Muscle of leg (tissue), 11 donors: Measurements from ENCODE around the gene SPATA7. TPM values are rescaled to one million over a fixed set of nuclear protein-coding genes. Genes with fewer than 3 reads are reported as not detected.
"Not testable (repeated sequence)": the region's sequence is repeated elsewhere in the genome, so short reads cannot be mapped to it uniquely, and the experiment has no call there.

Experiments used
- DNase-seq: peaks from one replicate; pipeline ENCODE4 v3.0.0; 2013
- H3K27ac ChIP-seq: one replicate; pipeline ENCODE4 v1.5.1; 2013; ENCODE audit warnings: mild to moderate bottlenecking, low read length, control low read depth
- H3K27me3 ChIP-seq: one replicate; pipeline ENCODE4 v1.6.1; 2013; ENCODE audit warnings: low read length; ENCODE audit not compliant: control insufficient read depth, insufficient read depth
- H3K36me3 ChIP-seq: one replicate; pipeline ENCODE4 v1.6.1; 2013; ENCODE audit warnings: low read length; ENCODE audit not compliant: control insufficient read depth, insufficient read depth
- H3K4me1 ChIP-seq: one replicate; pipeline ENCODE4 v1.6.1; 2013; ENCODE audit warnings: low read length; ENCODE audit not compliant: control insufficient read depth, insufficient read depth
- H3K4me3 ChIP-seq: one replicate; pipeline ENCODE4 v1.5.1; 2013; ENCODE audit warnings: low read length, control low read depth
- H3K9me3 ChIP-seq: replicated peaks from 2 replicates; pipeline ENCODE4 v1.6.1; 2013; ENCODE audit warnings: low read depth, low read length; ENCODE audit not compliant: control insufficient read depth
- WGBS: methylation state at CpG from one replicate; pipeline ENCODE4 v1.1.5; 2013; ENCODE audit warnings: missing lambda C conversion rate; ENCODE audit not compliant: insufficient coverage; 5-methylcytosine and 5-hydroxymethylcytosine counted together
- polyA plus RNA-seq, 8 donors: library from polyadenylated mRNA; unstranded; fragments of 120-200 nt; gene quantifications; one replicate each; pipeline versions ENCODE4 v1.2.1 to v1.2.3, GENCODE V29; 2013; ENCODE audit warnings: inconsistent platforms in 1 of 8, low replicate concordance in 1 of 8; ENCODE audit not compliant: insufficient read length in 8 of 8, insufficient read depth in 1 of 8
- total RNA-seq: library from RNA; stranded (reverse); fragments of 120-200 nt; gene quantifications from one replicate; pipeline ENCODE4 v1.2.4, GENCODE V29; 2013

SPATA7 gene
- total and polyA plus RNA-seq, 9 donors, result 9.6 to 13.6 (median 11.1) TPM

DNA sequence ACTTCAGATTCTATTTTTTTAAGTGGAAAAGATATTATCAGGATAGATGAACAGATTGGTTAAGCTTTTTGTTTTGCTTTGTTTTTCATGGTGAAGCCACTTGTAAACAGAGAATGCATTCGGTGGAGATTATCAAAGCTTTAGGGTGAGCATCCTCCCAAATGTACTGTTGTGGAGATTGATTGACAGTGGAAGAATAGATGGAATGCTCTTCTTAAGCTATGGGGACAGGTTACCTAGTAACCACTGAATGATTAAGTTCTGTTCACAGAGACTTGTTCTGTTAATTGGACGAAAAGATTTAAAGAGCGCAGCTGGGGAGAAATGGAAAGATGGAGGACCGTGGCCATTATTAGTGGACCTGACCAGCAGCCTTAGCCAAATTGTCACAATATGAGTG is 21.8 kb upstream of the SPATA7 start:
- 47% methylated on average over 2 of the region's 4 CpGs for WGBS
- no peak for DNase-seq
- no peaks in the 10 kb centered on the region for H3K4me1 ChIP-seq
- H3K27ac ChIP-seq, result no peak overlapping the region
- no peak overlapping the region for H3K4me3 ChIP-seq
- no peaks in the 10 kb centered on the region for H3K9me3 ChIP-seq
- H3K27me3 ChIP-seq, result no peaks in the 10 kb centered on the region
- H3K36me3 ChIP-seq, result no peaks in the 10 kb centered on the region

DNA sequence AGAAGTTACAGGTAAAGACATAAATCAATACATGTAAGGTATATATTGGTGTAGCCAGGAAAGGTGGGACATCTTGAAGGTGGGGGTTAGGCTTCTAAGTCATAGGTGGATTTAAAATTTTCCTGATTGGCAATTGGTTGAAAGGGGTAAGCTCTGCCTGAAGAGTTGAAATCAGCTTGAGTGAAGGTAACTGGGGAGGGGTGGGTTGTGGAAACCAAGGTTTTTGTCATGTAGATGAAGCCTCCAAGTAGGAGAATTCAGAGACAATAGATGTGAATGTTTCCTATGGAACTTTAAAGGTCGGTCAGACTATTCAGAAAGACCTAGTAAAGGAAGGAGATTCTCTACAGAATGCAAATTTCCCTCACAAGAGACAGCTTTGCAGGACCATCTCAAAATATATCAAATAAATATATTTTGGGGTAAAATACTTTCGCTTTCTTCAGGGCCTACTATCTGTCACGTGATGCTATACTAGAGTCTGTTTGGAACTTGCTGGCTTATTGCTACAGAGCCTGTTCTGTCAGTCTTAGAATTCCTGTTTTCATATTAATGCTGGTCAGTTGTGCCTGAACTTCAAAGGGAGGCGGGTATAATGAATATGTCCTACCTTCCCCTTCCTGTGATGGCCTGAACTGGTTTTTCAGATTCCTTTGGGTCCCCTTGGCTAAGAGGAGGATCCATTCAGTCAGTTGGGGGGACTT is 20.6 kb upstream of the SPATA7 start:
- no CpG with 5 or more reads among the region's 4 CpGs for WGBS
- DNase-seq, result no peak

DNA sequence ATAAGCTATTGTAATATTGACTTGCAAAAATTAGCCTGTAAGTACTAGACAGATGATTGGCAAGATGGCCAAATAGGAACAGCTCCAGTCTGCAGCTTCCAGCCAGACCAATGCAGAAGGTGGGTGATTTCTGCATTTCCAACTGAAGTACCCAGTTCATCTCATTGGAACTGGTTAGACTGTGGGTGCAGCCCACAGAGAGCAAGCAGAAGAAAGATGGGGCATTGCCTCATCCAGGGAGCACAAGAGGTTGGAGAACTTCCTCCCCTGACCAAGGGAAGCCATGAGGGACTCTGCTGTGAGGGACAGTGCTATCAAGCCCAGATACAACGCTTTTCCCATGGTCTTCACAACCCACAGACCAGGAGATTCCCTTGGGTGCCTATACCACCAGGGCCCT is 16.0 kb upstream of the SPATA7 start:
- Histone ChIP-seq H3K36me3 (no peaks in the 10 kb centered on the region), H3K27ac (no peak overlapping the region), H3K4me3 (no peak overlapping the region), H3K4me1 (no peaks in the 10 kb centered on the region), H3K9me3 (peaks cover under 1% of the 10 kb centered on the region), H3K27me3 (no peaks in the 10 kb centered on the region)
- DNase-seq, result no peak
- 80% methylated on average over 1 of the region's 1 CpG for WGBS

More for the DNA sequence above, 20.6 kb upstream of the SPATA7 start:
- H3K27me3 ChIP-seq, result no peaks in the 10 kb centered on the region
- no peaks in the 10 kb centered on the region for H3K4me1 ChIP-seq
- H3K36me3 ChIP-seq, result no peaks in the 10 kb centered on the region
- no peaks in the 10 kb centered on the region for H3K9me3 ChIP-seq
- H3K27ac ChIP-seq, result no peak overlapping the region
- H3K4me3 ChIP-seq, result no peak overlapping the region

DNA sequence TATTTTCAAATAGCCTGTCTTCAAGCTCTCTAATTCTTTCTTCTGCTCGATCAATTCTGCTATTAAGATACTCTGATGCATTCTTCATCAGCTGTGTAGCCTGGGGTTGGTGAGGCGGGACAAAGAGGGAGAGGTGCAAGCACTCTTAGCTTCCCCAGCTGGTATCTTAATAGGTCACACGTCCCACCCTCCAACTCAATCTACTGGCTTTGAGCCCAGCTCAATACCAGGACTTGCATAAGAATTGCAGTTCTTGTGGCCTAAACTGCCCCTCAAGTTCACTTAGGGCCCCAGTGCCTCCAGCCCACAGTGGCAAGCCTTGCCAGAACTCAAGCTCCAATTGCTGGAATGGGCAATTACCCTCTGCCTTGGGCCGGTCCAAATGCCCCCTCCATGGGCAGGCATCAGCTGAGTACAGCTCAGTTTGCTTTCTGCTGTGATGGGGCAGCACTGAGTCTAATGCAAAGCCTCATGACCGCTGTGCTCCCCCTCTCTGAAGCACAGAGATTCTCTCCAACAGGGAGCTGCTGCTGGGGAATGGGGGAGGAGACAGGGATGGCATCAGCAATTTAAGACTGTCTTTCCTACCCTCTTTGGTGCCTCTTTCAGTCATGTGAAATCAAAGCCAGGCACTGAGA is 5.6 kb upstream of the SPATA7 start:
- Histone ChIP-seq H3K4me3 (no peak overlapping the region), H3K36me3 (no peaks in the 10 kb centered on the region), H3K4me1 (peaks cover 3% of the 10 kb centered on the region), H3K27me3 (no peaks in the 10 kb centered on the region), H3K9me3 (no peaks in the 10 kb centered on the region), H3K27ac (no peak overlapping the region)
- WGBS, result 71% methylated on average over 2 of the region's 5 CpGs
- DNase-seq, result no peak

DNA sequence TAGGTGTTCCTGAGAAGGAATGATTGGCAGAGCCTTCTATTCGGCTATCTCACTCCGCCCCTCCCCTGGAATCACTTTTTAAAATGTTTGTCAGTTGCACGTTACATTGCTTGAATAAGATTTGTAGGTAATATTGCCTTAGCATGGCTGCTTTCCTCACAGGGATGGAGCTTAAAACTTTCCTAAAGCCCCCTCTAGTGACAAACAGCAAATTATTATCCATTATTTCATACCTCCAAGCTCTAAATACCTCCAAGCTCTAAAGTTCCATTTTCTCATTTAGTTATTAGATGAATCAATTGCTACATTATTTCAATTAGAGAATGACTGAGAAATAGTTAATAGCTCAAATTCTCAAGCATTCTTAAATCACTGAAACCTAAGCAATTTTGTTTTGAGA is 5.1 kb upstream of the SPATA7 start:
- WGBS, result no CpG with 5 or more reads among the region's 3 CpGs

DNA sequence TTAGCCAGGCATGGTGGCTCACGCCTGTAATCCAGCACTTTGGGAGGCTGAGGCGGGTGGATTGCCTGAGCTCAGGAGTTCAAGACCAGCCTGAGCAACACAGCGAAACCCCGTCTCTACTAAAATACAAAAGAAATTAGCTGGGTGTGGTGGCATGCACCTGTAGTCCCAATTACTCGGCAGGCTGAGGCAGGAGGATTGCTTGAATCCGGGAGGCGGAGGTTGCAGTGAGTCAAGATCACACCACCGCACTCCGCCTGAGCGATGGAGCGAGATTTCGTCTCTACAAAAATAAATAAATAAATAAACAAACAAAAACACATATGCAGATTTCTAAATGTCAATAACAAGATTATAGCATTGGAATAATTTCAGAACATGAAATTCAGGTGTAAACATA is 3.8 kb upstream of the SPATA7 start:
- not testable (repeated sequence) for H3K4me1 ChIP-seq, H3K27ac ChIP-seq, DNase-seq, H3K4me3 ChIP-seq, H3K9me3 ChIP-seq, H3K27me3 ChIP-seq, H3K36me3 ChIP-seq
- no CpG with 5 or more reads among the region's 12 CpGs for WGBS

More for the DNA sequence above, 5.1 kb upstream of the SPATA7 start:
- Histone ChIP-seq H3K36me3 (no peaks in the 10 kb centered on the region), H3K4me3 (no peak overlapping the region), H3K27me3 (no peaks in the 10 kb centered on the region), H3K27ac (no peak overlapping the region), H3K4me1 (peaks cover 3% of the 10 kb centered on the region), H3K9me3 (no peaks in the 10 kb centered on the region)
- DNase-seq, result peak; percentile 37

DNA sequence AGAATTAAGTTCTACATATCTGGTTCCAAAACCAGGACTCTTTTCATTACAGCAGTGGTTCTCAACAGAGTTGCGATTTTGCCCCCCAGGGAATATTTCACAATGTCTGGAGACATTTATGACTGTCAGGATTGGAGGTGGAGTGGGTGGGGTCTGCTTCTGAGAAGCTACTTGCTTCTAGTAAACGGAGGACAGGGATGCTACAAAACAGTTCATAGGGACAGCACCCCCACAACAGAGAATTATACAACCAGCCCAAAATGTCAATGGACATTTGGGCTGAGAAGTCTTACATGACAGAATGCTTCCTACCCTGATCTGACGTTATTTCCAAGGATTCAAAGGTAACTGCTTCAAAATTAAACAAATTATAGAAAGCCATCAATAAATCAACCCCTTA is 739 bp upstream of the SPATA7 start:
- Histone ChIP-seq H3K9me3 (no peaks in the 10 kb centered on the region), H3K27me3 (no peaks in the 10 kb centered on the region), H3K27ac (peak overlapping the region; percentile 30), H3K4me1 (peaks cover 10% of the 10 kb centered on the region), H3K36me3 (no peaks in the 10 kb centered on the region), H3K4me3 (peak overlapping the region; percentile 69)
- peak; percentile 28 for DNase-seq
- WGBS, result no CpG with 5 or more reads among the region's 3 CpGs

DNA sequence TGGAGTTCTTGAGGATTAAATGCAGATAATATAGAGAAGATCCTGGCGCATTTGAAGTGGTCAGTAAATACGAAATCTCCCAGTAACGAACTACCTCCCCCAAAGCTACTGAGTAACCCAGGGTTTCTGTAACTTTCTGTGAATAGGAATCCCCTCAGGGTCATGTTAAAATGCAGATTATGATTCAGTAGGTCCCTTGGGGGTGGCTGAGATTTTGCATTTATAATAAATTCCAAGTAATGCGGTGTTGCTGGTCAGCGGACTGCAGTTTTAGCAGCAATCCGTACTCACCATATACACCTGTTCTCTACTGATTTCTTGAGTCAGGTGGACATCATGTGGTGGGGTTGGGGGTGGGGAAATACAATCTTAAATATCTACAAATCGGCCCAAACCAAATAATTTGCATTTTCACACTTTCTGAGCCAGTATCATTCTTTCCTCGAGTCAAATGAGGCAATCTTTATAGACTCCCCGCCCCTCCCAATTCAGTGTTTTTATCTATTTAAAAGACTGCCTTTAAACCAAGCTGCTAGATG is 868 bp downstream of the SPATA7 start:
- peaks cover 10% of the 10 kb centered on the region for H3K4me1 ChIP-seq
- H3K27ac ChIP-seq, result peak overlapping the region; percentile 86
- peak overlapping the region; percentile 69 for H3K4me3 ChIP-seq
- no peaks in the 10 kb centered on the region for H3K27me3 ChIP-seq
- WGBS, result no CpG with 5 or more reads among the region's 9 CpGs
- H3K36me3 ChIP-seq, result no peaks in the 10 kb centered on the region
- DNase-seq, result peak; percentile 11
- H3K9me3 ChIP-seq, result no peaks in the 10 kb centered on the region

DNA sequence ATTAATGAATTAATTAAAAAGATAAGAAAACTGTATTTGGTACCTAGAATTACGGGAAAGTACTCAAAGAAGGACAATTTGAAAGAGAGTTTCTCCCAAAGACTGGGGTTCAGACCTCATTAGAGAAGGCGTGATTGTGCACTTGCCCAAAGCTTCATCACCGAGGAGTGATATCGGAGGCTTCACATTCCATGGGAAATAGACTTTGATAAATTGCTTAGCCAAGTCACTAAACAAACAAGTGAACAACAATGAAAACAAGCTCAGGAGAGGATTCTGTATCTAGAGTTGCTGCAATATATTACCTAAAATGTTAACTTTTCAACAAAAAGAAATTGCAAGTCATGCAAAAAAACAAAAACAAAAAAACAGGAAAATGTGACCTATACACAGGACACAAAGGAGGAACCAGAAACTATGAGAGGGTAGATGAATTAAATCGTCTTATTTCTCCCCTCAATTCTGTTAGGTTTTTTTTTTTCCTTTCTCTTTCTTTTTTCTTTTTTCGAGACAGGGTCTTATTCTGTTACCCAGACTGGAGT is 3.4 kb downstream of the SPATA7 start:
- Histone ChIP-seq H3K36me3 (no peaks in the 10 kb centered on the region), H3K27ac (no peak overlapping the region), H3K9me3 (no peaks in the 10 kb centered on the region), H3K4me3 (no peak overlapping the region), H3K4me1 (peaks cover 10% of the 10 kb centered on the region), H3K27me3 (no peaks in the 10 kb centered on the region)
- 90% methylated on average over 3 of the region's 6 CpGs for WGBS
- DNase-seq, result no peak

DNA sequence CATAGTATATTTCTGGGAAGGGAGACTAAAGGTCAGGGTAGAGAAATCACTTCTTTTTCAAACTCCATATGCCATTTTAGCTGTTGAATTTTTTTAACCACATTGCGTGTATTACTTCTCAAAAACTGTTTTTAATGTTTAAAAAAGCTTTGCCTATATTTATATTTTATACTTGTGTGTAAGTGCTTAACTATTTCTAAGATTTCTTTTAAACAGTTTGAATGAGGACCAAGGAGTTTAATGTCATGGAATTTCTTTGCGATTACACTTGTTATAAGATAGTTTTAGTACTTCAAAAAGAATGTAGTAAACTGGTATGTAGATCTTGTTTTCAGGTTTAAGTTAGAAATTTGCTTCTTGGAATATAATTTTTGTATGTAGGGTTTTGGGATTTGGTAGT is 7.2 kb downstream of the SPATA7 start:
- DNase-seq, result no peak
- Histone ChIP-seq H3K27me3 (no peaks in the 10 kb centered on the region), H3K4me1 (no peaks in the 10 kb centered on the region), H3K4me3 (no peak overlapping the region), H3K9me3 (no peaks in the 10 kb centered on the region), H3K36me3 (peaks cover 10% of the 10 kb centered on the region), H3K27ac (no peak overlapping the region)
- WGBS, result 100% methylated on average over 1 of the region's 2 CpGs
